DMS 273 treated with DMSO at 0.1 percent for 48 hours (cell line): ENCODE results near the gene BICRA.
"Not testable (repeated sequence)": the region's sequence is repeated elsewhere in the genome, so short reads cannot be mapped to it uniquely, and the experiment has no call there.

Experiments
- DNase-seq: peaks from one replicate; lab custom pipeline; 2025; lab: John Stamatoyannopoulos, UW

The BICRA gene

DNA sequence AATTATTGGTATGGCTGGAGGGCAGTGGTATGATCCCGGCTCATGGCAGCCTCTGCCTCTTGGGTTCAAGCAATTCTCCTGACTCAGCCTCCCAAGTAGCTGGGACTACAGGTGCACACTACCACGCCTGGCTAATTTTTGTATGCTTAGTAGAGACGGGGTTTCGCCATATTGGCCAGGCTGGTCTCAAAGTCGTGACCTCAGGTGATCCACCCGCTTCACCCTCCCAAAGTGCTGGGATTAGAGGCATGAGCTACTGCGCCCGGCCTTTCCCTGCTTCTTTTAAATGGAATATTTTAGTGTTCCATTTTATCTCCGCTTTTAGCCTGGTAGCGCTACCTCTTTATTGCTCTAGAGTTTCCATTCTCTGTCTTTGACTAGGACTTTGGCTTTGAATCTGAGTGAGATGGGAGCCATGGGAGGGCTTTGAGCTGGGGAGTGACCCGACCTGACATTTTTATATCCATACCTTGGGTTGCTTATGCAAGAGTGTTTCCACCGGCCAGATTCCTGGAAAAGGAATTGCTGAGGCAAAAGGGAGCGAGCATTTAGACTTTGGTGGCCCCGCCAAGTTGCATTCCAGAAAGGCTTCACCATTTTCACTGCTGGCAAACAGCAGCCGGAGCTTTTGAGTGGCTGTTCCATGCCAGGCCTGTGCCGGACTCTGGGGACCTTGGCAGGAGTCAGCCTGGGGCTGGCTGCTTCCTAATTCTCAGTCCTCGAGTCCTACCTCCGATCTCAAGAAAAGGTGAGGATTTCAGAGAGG, 22.9 kb downstream of the BICRA start:
- DNase-seq, result no peak

DNA sequence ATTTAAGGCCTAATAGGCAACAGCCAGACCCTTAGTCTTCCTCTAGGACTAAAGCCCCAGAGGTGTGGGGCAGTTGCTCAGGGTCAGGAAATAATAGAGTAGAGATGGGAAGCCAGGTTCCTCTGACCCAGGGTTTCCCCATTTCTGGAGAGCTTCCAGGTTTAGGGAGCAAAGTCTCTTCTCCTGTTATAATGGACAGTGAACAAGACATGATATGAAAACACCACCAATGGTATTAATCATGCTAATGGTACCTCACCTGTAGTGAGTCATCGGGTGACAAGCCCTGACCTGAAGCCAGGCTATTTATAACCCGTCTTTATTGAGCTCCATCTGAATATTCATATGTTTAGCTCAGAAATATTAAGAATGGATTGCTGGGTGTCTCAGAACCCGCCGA, 24.6 kb downstream of the BICRA start:
- no peak for DNase-seq

DNA sequence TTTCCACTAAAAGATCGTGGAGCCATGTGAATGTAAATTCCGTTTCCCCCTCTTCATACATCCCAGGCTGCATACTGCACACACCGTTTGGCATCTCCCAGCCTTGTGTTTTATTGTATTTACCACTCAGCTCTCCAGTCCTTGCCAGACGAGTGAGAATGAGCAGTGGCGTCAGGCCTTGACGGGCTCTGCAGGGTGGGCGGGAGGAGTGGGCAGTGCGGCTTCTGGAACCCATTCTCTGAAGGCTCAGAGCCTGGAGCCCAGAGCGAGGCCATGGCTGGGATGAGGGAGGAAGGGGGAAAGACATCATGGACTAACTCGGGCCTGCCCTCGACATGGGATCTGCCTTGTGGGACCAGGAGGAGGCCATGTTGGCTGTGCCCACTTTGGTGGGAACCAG, 25.1 kb downstream of the BICRA start:
- no peak for DNase-seq

DNA sequence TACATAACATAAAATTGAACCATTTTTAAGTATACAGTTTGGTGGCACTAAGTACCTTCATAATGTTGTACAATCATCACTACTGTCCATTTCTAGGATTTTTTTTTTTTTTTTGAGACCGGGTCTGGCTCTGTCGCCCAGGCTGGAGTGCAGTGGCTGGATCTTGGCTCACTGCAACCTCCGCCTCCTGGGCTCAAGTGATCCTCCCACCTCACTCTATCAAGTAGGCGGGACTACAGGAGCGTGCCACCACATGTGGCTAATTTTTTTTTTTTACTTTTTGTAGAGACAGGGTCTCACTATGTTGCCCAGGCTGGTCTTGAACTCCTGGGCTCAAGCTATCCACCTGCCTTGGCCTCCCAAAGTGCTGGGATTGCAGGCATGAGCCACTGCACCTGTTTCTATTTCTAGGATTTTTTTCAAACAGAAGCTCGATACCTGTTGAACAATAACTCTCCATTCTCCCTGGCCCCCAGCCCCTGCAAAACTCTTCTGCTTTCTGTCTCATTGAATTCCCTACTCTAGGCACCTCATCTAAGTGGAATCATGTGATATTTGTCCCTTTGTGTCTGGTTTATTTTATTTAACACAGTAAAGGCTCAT, 26.3 kb downstream of the BICRA start:
- not testable (repeated sequence) for DNase-seq

DNA sequence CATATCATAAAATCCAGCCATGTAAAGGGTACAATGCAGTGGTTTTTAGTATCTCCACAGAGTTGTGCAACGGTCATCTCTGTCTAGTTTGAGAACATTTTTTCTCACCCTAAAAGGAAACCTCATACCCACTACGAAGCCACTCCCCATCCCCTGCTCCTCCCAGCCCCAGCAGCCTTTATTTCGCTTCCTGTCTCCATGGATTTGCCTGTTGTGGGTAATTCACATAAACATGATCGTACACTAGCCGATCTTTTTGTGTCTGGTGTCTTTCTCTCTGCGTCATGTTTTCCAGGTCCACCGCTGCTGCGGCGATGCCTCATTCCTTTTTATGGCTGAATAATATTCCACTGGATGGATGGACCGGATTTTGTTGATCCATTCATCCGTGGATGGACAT, 28.6 kb downstream of the BICRA start:
- DNase-seq, result no peak

DNA sequence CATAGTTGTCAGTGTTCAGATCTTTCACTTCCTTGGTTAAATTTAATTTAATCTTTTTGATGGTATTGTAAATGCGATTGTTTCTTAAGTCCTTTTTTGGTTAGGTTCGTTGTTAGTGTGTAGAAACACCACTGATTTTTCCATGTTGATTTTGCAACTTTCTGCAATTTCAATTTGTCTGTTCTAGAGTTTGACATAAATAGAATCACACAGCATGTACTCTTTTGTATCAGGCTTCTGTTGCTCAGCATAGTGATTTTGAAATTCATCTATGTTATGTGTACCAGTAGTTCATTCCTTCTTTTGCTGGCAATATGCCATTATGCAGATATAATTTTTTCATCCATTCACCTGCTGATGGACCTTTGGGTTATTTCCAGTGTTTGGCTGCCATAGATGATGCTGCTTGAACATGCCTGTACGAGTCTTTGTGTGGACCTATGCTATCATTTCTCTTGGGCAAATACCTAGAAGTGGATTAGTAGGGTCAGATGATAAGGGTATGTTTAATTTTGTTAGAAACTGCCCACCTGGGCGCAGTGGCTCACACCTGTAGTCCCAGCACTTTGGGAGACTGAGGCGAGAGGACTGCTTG, 33.1 kb downstream of the BICRA start:
- no peak for DNase-seq

DNA sequence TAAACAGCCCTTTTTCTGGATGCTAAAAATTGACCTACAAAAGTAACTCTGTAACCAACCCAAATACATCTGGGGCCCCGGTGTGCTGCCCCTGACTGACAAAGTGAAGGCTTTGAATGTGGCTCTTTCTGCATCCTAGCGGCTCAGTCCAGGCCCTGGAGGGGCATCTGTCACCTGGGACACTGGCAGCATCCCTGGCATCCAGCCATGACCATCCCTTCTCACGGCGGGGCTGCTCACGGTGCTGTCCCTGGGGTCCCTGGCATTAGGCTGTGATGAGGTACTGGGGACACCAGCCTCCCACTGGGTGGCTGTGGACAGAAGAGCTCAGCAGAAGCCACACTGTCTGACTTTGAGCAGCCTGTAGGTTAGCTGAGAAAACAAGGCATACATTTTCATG, 34.3 kb downstream of the BICRA start:
- DNase-seq, result no peak

DNA sequence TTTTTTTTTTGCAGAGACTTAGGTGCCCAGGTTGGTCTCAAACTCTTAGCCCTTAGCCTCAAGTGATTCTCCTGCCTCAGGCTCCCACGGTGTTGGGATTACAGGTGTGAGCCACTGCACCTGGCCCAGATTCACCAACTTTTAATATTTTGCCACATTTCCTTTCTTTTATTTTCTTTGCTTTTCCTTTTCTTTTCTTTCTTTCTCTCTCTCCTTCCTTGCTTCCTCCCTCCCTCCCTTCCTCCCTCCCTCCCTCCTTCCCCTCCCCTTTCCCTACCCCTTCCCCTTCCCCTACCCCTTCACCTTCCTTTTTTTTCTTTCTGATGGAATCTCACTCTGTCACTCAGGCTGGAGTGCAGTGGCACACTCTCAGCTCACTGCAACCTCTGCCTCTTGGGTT, 35.3 kb downstream of the BICRA start:
- no peak for DNase-seq

DNA sequence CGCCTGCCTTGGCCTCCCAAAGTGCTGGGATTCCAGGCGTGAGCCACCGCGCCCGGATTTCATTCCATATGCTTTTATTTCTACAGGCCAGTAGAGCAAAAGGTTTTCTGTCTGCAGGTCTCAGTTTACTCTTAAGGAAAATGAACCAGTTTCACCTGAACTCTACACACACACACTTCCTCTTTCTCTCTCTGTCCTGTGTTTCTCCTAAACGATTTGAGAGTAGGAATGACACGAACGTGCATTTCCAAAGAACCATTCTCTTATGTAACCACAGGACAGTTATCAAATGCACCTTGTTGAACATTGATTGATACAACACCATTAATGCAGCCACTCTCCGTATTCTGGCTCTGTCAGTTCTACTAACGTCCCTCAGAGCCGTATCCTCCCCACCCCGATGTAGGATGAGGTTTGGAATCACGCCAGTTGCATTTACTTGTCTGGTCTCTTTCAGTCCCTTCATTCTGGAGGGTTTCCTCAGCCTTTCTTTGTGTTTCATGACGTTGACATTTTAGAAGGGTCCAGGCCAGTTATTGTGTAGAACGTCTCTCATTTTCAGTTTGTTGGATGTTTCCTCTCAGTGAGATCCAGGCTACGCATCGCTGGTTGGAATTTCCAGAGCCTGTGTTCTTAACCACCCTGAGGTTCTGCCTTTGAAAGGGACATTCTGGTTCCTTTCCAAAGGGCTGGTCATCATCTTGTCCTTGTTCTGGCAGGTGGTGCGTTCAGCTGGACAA, 36.0 kb downstream of the BICRA start:
- no peak for DNase-seq

DNA sequence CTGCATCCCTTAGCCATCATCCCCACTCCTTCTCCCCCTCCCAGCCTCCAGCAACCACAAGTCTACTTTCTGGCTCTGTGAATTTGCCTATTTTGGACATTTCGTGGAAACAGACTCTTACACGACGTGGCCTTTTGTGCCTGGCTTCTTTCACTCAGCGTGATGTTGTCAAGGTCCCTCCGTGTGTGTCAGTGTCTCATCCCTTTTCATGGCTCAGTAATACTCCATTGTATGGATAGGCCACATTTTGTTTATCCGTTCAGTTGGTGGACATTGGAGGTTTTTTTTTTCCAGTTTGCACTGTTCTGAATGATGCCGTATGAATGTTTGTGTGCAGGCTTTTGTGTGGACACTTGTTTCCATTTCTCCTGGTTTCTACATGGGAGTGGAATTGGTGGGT, 38.0 kb downstream of the BICRA start:
- DNase-seq, result no peak

DNA sequence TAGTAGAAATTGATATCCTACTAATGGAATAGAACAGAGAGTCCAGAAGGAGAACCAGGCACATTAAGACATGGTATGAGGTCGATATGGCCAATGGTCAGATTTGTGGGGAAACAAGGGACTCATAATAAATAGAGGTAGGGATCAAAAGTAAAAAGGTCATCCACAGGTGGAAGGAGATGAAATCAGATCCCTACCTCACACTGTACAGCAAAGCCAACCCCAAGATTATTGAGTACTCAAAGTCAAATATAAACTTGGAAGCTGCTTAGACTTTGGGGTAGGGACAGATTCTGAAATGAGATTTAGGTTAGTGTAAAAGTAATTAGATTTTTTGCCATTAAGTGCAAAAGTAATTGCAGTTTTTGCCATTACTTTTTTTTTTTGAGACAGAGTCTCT, 40.7 kb downstream of the BICRA start:
- no peak for DNase-seq

DNA sequence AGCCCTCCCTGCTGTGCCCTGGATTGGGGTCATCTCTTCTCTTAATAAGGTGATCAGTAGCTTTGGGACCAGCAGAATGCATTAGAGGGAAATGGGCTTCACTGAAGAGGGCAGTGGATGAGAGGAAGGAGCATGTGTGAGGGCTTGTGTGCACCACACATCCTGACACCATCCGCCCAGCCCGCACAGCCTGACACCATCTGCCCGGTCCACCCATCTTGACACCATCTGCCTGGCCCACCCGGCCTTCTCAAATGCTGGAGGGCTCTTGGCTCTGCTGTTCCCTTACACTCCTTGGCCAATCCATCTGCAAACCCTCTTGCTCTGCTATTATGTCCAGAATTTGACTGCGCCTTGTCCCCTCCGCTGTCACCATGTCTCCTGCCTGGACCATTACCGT, 41.8 kb downstream of the BICRA start:
- peak; percentile 56 for DNase-seq

DNA sequence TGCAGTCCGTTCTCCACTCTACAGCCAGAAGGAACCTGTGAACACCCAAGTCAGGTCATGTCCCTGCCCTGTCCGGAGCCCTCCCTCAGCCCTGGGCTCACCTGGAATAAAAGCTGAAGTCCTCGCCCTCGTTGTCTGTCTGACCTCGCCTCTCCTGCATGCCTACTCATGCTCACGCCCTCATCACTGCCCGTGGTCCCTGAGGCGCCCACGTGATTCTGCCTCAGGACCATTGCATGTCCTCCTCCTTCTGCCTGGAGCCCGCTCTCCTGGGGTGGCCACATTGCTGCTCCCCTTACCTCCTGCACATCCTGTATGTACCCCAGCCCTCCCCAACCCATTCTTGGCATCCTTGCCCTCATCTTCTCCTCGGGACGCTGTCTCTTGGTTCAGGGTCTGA, 42.2 kb downstream of the BICRA start:
- no peak for DNase-seq

DNA sequence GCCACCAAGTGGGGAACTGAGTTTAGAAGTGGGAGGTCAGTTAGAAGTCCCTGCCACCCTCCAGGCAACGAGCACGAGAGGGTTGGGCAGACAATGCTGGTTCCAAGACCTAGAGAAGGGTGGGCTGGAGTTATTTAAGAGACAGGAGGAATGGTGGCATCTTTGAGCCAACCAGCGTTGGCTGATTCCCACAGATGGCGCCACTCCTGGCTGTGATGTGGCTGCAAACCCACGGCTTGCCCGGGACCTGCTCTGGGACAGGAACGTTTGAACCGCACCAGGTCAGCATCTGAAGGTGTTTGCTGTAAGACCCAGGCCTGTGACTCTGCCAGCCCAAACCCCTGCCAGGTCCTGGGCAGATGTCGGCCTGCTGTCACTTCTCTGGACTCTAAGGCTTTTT, 42.8 kb downstream of the BICRA start:
- no peak for DNase-seq

DNA sequence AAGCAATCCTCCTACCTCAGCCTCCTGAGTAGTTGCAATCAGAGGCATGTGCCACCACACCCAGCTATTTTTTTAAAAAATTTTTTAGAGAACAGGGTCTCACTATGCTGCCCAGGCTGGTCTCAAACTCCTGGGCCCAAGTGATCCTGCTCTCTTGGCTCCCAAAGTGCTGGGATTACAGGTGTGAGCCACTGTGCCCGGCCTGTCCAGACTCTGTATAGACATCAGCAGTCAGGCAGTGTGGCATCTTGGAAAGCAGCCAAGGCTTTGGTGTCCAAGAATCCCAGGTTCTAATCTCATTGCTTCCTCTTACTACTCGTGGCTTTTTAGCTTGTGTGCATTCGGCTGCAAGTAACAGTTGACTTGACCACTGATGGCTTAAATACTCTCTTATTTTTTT, 43.4 kb downstream of the BICRA start:
- DNase-seq, result no peak

DNA sequence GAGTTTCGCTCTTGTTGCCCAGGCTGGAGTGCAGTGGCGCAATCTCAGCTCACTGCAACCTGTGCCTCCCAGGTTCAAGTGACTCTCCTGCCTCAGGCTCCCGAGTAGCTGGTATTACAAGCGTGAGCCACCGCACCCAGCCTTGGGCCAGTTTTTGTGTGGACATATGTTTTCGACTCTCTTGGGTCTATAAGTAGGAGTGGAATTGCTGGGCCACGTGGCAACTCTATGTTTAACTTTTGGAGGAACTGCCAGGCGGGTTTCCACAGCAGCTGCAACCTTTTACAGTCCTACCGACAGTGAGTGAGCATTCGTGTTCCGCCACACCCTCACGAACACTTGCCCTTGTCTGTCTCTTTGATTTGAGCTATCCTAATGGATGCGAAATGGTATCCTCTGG, 44.9 kb downstream of the BICRA start:
- DNase-seq, result no peak

DNA sequence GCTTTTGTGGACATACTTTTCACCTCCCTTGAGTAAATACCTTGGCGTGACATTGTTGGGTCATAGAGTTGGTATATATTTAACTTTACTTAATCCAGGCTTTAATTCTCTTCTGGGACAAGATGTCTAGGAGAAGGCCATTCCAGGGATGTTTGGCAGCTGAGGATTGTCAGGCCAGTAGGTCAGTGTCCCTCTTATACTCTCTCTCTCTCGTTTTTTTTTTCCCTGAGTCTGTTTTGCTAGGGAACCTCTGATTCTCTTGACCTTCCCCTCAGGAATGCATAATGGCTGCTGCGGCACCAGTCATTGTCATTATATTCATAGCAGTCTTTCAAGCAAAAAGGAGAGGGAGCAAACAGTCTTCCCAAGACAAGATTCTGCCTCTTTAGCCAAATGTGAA, 48.8 kb downstream of the BICRA start:
- DNase-seq, result no peak

DNA sequence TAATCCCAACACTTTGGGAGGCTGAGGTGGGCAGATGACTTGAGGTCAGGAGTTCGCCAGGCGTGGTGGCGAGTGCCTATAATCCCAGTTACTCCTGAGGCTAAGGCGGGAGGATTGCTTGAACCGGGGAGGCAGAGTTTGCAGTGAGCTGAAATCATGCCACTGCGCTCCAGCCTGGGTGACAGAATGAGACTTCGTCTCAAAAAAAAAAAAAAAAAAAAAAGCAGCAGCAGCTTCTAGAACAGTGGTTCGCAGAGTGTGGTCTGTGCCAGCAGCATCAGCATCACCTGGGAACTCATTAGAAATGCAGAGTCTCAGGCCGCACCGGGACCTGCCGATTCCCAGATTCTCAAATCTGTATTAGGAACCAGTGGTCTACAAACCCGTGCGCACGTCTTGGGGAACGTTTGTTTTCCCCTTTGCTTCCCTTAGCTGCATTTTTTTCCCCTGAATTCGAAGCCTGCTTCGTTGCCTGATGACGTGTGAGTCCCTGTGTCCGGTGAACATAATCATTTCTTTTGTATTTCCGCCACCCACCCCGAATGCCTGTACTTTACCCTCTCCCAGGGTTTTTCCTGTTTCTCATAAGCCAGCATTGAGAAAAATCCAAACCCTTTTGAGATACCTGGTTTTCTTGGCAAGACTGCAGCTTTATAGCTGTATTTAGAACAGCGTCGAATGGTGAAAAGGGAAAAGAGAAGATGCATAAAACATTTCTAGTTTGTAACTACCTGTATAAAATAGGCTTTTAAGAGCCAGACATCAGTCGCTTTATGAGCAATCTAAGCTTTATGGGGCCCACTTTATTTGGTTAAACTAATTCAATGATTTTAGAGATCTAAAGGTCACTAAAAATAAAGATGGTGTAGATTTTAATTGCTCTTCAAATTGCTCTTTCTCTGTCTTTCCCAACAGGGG, 49.8 kb downstream of the BICRA start:
- no peak for DNase-seq

DNA sequence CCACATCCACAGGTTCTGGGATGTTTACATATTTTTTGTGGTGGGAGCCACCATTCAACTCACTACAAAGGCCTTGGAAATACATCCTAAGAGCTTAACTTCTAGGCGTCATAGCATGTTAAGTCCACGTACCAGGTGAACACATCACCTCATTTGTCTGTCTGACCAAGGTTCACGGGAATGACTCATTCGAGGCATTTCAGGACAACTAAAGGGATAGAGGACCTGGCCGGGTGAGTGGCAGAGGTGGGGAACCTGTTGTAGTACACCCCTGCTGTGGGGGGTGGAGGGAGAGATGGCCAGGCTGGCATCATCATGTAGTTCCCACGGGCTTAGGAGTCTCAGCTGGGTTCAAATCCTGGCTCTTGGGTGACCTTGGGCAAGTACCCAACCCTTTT, 51.5 kb downstream of the BICRA start:
- no peak for DNase-seq

DNA sequence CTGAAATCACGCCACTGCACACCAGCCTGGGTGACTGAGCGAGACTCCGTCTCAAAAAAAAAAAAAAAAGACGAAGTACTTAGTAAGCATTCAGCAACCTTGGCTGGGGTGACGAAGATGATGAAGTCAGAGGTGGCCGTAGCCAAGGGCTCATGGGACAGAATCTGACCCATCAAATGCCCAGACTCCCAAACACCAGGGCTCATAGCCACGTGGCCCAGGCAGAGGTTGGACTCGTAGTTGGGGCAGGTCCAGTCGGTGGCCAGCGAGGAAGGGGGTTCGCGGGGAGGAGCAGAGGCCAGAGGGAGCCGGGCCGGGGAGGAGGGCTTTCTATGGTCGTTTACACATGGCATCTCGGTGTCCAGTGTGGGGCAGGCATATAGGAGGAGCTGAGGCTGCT, 52.2 kb downstream of the BICRA start:
- DNase-seq, result no peak

DNA sequence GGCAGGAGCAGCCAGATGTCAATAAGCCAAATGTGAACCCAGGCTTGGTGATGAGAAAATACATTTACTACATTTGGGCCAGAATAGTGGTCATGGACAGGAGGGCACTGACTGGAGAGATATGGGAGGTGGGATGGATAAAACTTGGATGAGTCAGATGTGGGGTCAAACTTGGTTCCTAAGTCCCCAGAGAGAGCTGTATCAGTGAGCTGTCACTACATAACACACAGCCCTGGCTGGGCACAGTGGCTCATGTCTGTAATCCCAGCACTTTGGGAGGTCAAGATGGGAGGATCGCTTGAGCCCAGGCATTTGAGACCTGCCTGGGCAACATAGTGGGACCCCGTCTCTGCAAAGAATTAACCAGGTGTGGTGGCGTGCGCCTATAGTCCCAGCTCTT, 52.7 kb downstream of the BICRA start:
- DNase-seq, result no peak

DNA sequence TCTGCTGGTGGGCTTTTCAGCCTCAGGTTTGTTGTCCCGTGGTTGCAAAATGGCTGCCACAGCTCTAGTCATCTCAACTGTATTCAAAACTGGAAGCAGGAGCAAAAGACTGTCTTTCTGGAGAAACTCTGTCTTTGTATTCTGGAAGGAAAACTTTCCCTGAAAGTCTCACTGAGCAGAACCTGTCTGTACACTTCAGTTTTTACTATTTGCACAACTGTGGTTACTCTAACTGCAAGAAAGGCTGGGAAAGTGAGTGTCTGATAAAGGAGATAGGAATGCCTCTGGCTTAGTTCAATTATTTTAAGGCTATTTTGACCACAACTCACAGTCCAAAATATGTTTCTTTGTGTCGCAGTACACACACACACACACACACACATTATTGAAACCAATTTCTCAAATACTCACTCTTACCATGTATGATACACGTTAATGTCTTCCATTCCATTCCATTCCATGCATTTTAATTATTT, 54.5 kb downstream of the BICRA start:
- DNase-seq, result no peak
